Measurements from ENCODE around the gene OR4M1.
"Not testable (repeated sequence)": the region's sequence is repeated elsewhere in the genome, so short reads cannot be mapped to it uniquely, and the experiment has no call there.

- TF ChIP-seq CTCF (conservative IDR thresholded peaks at IDR 0.05; ENCODE audit: low read depth, low read length); EZH2 (IDR thresholded peaks at IDR 0.05; ENCODE audit: borderline replicate concordance, low read depth, low read length, poor library complexity, severe bottlenecking): not testable (repeated sequence)
These were observed 46.6 kb downstream of the OR4M1 start for GRCh38 chr14:19819879-19820278.
